CD4-positive, alpha-beta T cell treated with Interleukin-21 for 1 hour (primary cell): ENCODE data around the gene MACROD2.

Source experiments
- DNase-seq: peaks from one replicate; pipeline ENCODE4 v3.0.0-alpha.2; 2020

Gene MACROD2

GRCh38 chr20:15439551-15439950 lies 1444.2 kb downstream of the MACROD2 start:
- DNase-seq: no peak

- no peak for DNase-seq
Observed at GRCh38 chr20:15440049-15440820, 1444.9 kb downstream of the MACROD2 start.

- DNase-seq: no peak
Observed at GRCh38 chr20:15445056-15445840, 1449.9 kb downstream of the MACROD2 start.

DNA sequence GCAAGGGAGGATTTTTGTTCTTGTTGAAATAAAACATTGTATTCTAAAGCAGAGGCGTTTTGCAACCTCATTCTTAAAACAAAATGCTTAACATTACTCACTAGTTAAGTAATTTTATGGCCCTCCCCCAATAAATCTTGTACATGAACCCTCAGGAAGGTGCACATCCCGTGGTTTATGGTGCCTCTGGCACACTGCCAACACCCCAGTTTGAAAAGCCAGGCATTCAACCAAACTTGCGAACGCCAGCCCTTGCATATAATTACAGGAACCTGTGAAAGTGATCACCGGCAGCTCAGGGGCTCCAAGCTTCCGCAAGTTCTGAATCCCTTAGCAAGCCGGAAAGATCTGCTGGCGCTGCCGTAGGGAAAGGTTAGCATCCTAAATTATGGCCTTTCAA lies 1451.1 kb downstream of the MACROD2 start:
- DNase-seq: no peak

DNA sequence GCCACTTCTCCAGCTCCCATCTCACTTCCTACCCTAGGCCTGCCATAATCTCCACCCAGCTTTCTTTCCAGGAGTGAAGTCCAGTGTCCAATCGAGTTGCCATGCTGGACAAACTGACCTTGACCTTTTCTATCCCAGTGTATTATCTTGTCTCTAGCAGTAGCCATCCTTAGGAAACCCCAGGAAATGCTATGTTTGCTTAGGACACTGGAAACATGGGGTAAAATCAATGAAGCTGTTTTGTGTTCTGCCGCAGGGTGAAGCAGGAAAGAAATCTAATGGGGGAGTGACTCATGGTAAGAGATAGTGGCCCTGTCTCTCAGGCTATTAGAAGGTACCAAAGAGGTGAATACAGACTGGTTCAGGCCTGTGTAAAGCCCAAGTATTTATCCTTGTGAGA lies 1452.2 kb downstream of the MACROD2 start:
- DNase-seq: no peak

GRCh38 chr20:15449061-15449460 lies 1453.7 kb downstream of the MACROD2 start:
- DNase-seq: no peak

GRCh38 chr20:15451241-15451640 lies 1455.9 kb downstream of the MACROD2 start:
- no peak for DNase-seq

DNA sequence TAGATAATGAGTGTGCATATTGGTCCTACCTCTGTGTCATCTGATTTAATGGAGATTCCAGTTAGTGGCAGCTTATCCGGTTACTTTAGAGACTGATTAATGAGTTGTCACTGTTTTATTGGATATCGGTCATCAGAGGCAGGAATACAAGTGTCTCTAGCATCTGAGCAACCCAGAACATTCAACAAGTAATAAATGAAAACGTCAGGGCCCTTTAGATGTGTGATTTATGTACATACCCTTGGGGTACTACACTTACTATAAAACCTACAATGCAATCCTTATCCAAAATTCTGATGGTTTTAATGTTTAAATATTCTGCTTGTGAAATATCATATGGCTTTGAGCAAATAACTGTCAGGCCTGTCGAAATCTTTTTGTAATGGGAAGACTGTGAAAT lies 1460.0 kb downstream of the MACROD2 start:
- no peak for DNase-seq

DNA sequence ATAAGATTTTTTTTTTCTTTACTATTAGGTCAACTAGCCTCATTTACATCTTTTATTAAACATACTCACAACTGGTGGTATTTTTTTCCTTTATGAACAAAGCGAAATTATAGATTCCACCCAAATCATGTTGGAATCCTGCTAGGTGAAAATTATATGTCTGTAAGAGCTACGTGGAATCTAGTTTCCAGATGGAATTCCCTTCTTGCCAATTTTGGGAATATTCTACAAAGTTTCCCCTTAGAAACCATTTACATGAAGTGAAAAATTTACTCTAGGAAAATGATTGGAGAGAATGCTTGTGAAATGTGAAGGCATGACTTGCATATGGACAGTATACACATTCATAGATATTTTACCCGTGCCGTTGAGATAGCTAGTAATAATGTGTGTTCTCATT lies 1466.6 kb downstream of the MACROD2 start:
- no peak for DNase-seq

GRCh38 chr20:15475483-15475882 lies 1480.2 kb downstream of the MACROD2 start:
- DNase-seq: no peak

GRCh38 chr20:15476186-15476585 lies 1480.9 kb downstream of the MACROD2 start:
- DNase-seq: no peak

DNA sequence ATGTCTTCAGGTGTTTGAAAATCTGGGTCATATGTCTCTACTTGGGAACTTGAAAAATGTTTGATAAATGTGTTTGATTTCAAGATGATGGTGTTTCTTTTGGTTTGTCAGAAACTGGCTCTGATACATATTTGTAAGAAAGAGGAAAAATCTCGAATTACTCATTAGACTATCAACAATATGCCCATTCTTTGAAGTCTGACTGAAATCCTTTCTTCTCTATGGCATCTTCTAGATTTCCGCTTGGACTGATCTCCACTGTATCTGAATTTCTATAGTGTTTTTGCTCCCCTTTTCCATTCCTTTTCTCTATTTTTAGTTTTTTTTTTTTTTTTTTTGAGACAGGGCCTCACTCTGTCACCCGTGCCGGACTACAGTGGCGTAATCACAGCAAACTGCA lies 1481.5 kb downstream of the MACROD2 start:
- no peak for DNase-seq

GRCh38 chr20:15482525-15482924 lies 1487.2 kb downstream of the MACROD2 start:
- no peak for DNase-seq

DNA sequence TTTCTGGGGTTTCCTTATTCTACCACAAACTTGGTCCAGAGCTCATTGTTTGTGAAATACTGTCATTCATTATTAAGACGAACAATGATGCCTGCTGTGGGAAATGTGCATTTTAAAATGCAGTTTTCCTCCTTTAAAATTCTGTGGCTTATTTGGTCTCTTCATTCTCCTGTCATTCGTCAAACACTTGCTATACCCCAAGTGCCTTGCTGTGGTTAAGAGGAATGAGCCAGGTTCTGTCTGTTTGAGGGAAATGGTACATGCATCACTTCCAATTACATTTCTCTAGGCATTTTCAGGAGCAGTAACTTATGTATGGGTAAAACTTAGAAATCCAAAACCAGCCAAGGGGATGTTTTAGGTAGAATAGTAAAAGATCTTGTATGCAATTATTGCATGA lies 1490.2 kb downstream of the MACROD2 start:
- DNase-seq: no peak

- no peak for DNase-seq
Observed at GRCh38 chr20:15487030-15487429, 1491.7 kb downstream of the MACROD2 start.

GRCh38 chr20:15487682-15488081 lies 1492.4 kb downstream of the MACROD2 start:
- DNase-seq: no peak

- no peak for DNase-seq
Observed at GRCh38 chr20:15491575-15491974, 1496.3 kb downstream of the MACROD2 start.

GRCh38 chr20:15494851-15495250 lies 1499.5 kb downstream of the MACROD2 start:
- DNase-seq: no peak

- DNase-seq: no peak
Observed at GRCh38 chr20:15496501-15497039, 1501.3 kb downstream of the MACROD2 start.

- DNase-seq: no peak
Observed at GRCh38 chr20:15498926-15499325, 1503.6 kb downstream of the MACROD2 start.

DNA sequence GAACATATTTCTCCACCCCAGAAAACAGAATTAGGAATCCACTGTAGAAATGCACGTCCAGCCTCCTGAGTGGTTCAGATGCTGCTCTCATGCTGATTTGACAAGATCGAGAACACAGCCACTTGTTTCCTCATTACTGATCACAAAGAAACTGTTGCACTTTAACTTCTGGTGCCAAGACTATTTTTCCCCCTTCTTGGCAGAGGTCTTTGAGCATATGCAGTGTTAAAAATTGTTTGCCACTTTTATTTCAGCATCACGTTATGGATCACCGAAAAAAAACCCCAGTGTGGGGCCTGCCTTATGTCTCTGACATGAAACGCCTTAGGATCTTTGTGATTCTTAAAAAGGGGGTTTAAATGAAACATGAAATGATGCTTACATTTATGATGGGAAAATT lies 1511.0 kb downstream of the MACROD2 start:
- no peak for DNase-seq

DNA sequence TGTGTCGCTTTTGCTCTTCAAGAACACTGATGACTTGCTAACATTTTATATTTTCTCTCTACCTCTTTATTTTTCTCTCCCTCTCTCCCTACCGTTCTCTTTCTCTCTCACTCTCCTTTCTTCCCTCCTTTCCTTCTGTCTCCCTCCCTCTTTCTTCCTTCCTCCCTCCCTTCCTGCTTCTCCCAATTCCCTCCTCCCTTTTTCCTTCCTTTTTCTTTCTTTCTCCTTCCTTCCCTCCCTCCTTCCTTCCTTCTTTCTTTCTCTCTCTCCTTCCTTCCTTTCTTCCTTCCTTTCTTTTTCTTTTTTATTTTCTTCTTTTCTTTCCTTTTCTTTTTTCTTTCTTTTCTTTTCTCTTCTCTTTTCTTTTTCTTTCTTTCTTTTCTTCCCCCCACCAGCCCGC lies 1511.8 kb downstream of the MACROD2 start:
- no peak for DNase-seq

DNA sequence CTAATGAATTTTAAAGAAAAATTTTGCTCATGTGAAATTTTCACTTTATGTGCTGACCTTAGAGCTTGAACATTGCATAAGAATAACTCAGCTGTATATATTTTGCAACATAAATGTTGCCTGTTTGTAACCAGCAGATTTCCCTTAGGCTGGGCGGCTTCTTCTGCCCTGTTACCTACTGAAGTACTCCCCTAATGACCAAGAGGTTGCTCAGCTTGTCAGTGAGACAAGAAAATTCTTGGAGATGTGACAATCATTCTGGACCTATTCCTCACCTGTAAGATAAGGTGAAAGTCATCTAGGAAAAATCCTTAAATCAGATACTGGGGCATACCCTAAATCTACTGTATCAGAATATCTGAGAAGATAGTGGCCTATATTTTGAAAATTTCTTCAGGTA lies 1516.2 kb downstream of the MACROD2 start:
- no peak for DNase-seq

- no peak for DNase-seq
Observed at GRCh38 chr20:15512916-15513315, 1517.6 kb downstream of the MACROD2 start.
